Activated T-cell treated with anti-CD3 and anti-CD28 coated beads, Interleukin-2, amount 50 U/mL, for 48 hours (primary cell): Measurements from ENCODE around the gene CMTM5.
"Not testable (repeated sequence)": the region's sequence is repeated elsewhere in the genome, so short reads cannot be mapped to it uniquely, and the experiment has no call there.

Source experiments
- DNase-seq, 2 experiments: peaks; one replicate each; pipeline ENCODE4 v3.0.0-alpha.2; 2020

Gene CMTM5

DNA sequence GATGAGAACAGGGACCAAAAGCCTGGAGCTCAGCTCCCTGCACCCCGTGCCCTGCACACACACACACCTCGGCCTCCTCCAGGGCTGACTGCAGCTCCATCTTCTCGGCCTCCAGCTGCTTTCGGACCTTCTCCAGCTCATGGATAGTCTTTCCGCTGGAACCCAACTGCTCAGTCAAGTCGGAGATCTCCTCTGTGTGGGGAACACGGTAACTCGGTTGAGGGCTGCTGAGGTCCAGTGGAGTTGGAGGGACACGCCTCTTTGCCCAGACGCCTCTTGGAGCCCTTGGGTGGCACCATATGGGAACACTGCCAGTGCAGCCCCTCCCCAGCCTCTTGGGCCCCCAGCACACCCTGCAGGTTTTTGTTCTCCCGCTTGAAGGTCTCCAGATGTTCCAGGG lies 40.0 kb downstream of the CMTM5 start:
- no peak for DNase-seq

DNA sequence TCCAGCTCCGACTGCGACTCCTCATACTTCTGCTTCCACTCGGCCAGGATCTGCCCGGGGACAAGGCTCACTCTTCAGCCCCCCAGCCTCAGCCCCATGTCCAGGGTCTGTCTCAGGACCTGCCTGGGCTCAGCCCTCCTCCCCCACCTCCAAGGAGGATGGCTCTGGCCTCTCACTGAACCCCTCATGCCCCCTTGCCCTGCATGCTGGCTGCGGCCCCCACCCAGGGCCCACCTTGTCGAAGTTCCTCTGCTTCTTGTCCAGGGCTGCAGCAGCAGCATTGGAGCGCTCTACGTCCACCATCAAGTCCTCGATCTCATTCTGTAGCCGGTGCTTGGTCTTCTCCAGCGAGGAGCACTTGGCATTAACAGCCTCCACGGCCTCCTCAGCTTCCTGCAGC lies 40.4 kb downstream of the CMTM5 start:
- not testable (repeated sequence) for DNase-seq

DNA sequence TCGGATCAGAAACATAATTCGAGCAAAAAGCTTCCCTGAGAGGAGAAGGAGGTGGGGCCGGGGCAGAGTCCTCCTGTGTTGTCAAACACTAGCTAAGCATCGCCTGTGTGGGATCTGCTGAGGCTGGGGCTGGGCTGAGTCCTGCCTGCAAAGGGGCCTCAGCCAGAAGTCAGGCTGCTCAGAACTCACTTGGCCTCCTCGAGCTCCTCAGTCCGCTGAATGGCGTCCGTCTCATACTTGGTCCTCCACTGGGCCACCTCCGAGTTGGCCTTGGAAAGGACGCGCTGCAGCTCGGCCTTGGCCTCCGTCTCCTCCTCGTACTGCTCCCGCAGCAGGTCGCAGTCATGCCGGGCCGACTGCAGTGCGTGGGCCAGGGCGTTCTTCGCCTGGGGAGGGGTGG lies 41.2 kb downstream of the CMTM5 start:
- DNase-seq, result no peak

DNA sequence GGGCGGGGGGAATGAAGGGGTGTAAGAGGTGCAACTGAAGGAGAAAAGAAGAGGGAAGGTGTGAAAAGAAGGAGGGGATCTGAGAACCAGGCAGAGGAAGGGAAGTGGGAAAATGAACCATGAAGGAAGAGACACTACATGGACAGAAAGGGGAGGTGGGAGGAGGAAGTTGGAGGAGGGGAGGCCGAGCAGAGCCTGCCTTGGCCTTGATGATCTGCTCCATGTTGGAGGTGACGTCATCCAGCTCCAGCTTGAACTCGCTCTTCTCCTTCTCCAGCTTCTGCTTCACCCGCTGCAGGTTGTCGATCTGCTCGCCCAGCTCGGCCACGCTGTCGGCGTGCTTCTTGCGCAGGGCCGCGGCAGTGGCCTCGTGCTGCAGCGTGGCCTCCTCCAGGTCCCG lies 42.8 kb downstream of the CMTM5 start:
- DNase-seq, result not testable (repeated sequence)

DNA sequence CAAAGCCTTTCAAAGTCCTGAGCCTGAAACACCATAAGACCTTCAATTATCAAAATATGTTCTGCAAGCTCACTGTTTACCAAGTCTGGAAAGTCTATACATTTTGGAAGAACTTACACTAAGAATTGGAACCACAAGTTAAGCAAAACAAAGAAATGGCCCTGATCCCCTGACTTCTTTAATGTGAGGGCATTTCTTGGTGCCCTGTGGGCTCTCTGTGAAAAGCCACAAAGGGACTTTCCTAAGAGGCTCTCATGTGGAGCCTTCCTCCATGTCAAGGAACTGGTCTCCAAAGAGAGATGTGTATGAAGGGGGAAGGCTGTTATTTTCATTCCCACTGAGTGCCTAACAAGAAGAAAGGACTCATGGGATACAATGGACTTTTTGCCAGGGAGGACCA lies 44.7 kb downstream of the CMTM5 start:
- DNase-seq, result peak; percentile 29 to 30

DNA sequence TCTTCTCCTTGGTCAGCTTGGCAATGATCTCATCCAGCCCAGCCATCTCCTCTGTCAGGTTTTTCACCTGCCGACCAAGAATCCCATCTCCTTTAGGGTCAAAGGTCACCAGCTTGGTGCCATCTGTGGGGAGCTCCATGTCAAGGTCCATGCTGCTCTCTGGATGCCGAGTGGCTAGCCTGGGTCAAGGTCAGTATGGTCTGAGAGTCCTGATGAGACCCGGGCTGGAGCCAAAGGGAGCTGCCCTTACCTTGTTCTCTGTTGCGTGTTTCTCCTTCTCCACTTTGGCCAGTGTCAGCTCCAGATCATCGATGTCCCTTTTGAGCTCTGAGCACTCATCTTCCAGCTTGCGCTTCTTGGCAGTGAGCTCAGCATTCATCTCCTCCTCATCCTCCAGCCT lies 46.8 kb downstream of the CMTM5 start:
- no peak for DNase-seq

DNA sequence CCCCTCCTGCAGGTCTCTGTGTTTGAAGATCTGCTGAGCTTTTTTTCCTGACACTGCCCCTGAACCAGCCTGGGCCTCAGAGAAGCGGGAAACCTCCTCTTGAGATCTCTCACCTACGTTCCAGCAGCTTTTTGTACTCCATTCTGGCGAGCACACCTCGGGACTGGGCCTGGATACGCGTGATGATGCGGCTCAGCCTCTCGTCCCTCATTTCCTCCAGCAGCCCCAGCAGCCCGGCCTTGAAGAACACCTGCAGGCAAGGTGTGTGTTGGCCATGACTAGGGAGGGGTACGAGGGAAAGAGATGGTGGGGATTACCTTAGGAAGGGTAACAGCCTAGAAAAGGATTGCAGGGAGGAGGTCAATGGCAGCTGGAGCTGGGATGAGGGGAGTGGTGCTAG lies 48.3 kb downstream of the CMTM5 start:
- DNase-seq, result no peak

DNA sequence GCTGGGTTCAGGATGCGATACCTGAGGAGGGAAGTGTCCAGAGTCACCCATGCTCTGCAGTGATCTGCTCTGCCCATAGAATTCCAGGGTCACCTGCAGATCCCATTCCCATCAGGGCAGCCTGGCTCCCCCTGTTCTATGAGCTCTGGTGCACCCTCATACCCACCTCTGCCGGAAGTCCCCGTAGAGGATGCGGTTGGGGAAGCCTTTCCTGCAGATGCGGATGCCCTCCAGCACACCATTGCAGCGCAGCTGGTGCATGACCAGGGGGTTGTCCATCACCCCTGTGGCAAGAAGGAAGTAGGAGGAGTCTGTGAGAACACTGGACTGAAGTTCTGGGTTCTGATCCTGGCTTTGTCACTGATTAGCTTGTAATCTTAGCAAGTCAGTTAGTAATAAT lies 49.0 kb downstream of the CMTM5 start:
- not testable (repeated sequence) for DNase-seq

DNA sequence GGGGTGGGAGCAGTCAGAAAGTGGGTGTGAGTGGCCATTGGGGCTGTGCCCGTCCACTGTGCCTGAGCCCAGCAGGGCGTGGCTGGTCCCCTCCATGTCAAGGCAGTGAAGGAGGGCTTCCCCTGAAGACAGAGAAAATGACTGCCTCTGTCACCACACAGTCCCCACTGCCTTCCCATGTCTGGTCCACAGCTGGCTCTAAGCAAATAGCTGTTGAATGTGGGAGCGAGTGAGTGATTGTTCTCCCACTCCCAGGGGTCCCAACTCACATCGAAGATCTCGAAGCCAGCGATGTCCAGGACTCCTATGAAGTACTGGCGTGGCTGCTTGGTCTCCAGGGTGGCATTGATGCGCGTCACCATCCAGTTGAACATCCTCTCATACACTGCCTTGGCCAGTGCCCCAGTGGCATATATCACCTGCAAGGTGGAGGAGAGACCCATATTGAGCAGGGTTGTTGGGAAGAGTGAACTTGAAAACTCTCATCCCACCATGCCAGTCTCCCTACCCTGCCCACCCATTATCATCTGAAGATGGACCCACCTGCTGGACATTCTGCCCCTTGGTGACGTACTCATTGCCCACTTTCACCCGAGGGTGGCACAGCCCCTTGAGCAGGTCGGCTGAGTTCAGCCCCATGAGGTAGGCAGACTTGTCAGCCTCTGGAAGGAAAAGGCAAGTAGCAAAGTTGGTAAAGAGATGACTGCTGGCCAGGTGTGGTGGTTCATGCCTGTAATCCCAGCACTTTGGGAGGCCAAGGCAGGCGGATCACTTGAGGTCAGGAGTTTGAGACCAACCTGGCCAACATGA lies 52.0 kb downstream of the CMTM5 start:
- no peak for DNase-seq
